Caco-2 (cell line): ENCODE data around the gene UCHL1. TPM values are rescaled to one million over a fixed set of nuclear protein-coding genes. Genes with fewer than 3 reads are reported as not detected.
"Not testable (repeated sequence)": the region's sequence is repeated elsewhere in the genome, so short reads cannot be mapped to it uniquely, and the experiment has no call there.

ENCODE experiments used
- BruUV-seq: library from RNA; stranded (reverse); fragments of 400-500 nt; replicated peaks from 2 replicates; lab custom pipeline; 2021; lab: Mats Ljungman, UMichigan
- CTCF ChIA-PET: fragments of 300-600 bp; sonication (Branson Sonifier 250); formaldehyde crosslinking; loops from one replicate; lab custom pipeline; 2022; ENCODE audit warnings: antibody characterized with exemption; lab: Charles Lee
- POLR2A ChIA-PET: fragments of 300-600 bp; sonication (Branson Sonifier 250); formaldehyde crosslinking; loops from one replicate; lab custom pipeline; 2022; ENCODE audit warnings: antibody characterized with exemption; lab: Charles Lee
- DNase-seq, 2 experiments: peaks; one replicate each; pipeline versions ENCODE4 v3.0.0 to v3.0.0-alpha.2; 2020 to 2022
- H3K27me3 ChIP-seq: replicated peaks from 2 replicates; pipeline ENCODE4 v1.6.0; 2011; ENCODE audit warnings: low read length; ENCODE audit not compliant: control insufficient read depth, insufficient read depth
- H3K36me3 ChIP-seq: 2 replicates; pipeline ENCODE4 v1.5.1; 2011; ENCODE audit warnings: low read length; ENCODE audit not compliant: control insufficient read depth, insufficient read depth
- H3K4me1 ChIP-seq: fragments of 250-450 bp; sonication (Bioruptor Pico); 2 replicates; pipeline ENCODE4 v1.5.1; 2020; ENCODE audit warnings: mild to moderate bottlenecking
- H3K4me3 ChIP-seq: 2 replicates; pipeline ENCODE4 v1.5.1; 2011; ENCODE audit warnings: low read depth, mild to moderate bottlenecking, control low read depth, low read length
- H3K9me3 ChIP-seq: fragments of 250-450 bp; sonication (Bioruptor Pico); 2 replicates; pipeline ENCODE4 v1.5.1; 2020; ENCODE audit warnings: mild to moderate bottlenecking, moderate library complexity
- H3K27ac Mint-ChIP-seq: one replicate; pipeline ENCODE4 v1.8.0; 2022; ENCODE audit warnings: mixed read lengths; ENCODE audit not compliant: unreplicated experiment
- H3K27me3 Mint-ChIP-seq: one replicate; pipeline ENCODE4 v1.8.0; 2022; ENCODE audit warnings: mixed read lengths; ENCODE audit not compliant: insufficient read depth, unreplicated experiment
- H3K36me3 Mint-ChIP-seq: one replicate; pipeline ENCODE4 v1.8.0; 2022; ENCODE audit warnings: mild to moderate bottlenecking, mixed read lengths; ENCODE audit not compliant: insufficient read depth, unreplicated experiment
- H3K4me1 Mint-ChIP-seq: one replicate; pipeline ENCODE4 v1.8.0; 2022; ENCODE audit warnings: low read depth, mixed read lengths; ENCODE audit not compliant: unreplicated experiment
- H3K4me3 Mint-ChIP-seq: one replicate; pipeline ENCODE4 v1.8.0; 2022; ENCODE audit warnings: mild to moderate bottlenecking, moderate library complexity, mixed read lengths; ENCODE audit not compliant: unreplicated experiment
- H3K9me3 Mint-ChIP-seq: one replicate; pipeline ENCODE4 v1.8.0; 2022; ENCODE audit warnings: mixed read lengths; ENCODE audit not compliant: unreplicated experiment
- intact Hi-C: fragments of 100-400 bp; cut with micrococcal nuclease; formaldehyde crosslinking; loops from one replicate; pipeline ENCODE4 v1.10.0; 2022; ENCODE audit not compliant: unreplicated experiment
- total RNA-seq: library from RNA; stranded (reverse); gene quantifications from 2 replicates; pipeline ENCODE4 v1.2.3, GENCODE V29; 2022
- TF ChIP-seq, protein P1 (sequence below), 2 experiments: fragments of 200-600 bp in 1 of 2; IDR thresholded peaks; 1 replicate in 1 of 2; 2 replicates in 1 of 2; pipeline versions ENCODE4 v1.5.1 to v1.8.0; 2011 to 2022; ENCODE audit warnings: antibody characterized with exemption in 1 of 2, control low read depth in 1 of 2, inconsistent platforms in 1 of 2, low read depth in 1 of 2, low read length in 1 of 2, mild to moderate bottlenecking in 1 of 2, moderate library complexity in 1 of 2; ENCODE audit not compliant: insufficient read depth in 1 of 2, severe bottlenecking in 1 of 2, unreplicated experiment in 1 of 2

The UCHL1 gene
- total RNA-seq, 1 experiment from 2014 or later: 233 TPM

DNA sequence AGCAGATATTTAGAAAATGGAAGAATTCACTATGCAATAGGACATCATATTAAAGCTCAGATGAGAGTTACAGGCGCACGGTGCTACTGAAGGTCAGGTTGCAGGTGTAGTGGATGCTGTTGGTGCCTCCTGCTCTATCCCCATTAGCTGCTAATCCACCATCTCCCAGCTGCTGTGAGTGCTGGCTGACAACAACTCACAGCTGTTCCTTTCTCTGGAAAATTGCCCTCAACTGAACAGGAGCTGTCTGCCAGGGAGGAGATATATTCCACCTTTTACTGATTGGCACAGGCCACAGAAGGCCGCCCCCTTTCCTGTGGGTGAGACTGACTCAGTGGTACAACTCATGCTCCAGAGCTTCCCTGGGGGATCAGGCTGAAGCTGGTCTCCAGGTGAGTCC is 48.7 kb downstream of the UCHL1 start:
- no peak for DNase-seq
- no peaks in the 10 kb centered on the region for H3K27me3 ChIP-seq
- Mint-ChIP-seq H3K9me3 (peaks cover 12% of the 10 kb centered on the region), H3K36me3 (no peaks in the 10 kb centered on the region), H3K4me3 (no peak overlapping the region), H3K27me3 (no peaks in the 10 kb centered on the region), H3K27ac (no peak overlapping the region), H3K4me1 (no peaks in the 10 kb centered on the region)
- TF ChIP-seq, protein P1, sequence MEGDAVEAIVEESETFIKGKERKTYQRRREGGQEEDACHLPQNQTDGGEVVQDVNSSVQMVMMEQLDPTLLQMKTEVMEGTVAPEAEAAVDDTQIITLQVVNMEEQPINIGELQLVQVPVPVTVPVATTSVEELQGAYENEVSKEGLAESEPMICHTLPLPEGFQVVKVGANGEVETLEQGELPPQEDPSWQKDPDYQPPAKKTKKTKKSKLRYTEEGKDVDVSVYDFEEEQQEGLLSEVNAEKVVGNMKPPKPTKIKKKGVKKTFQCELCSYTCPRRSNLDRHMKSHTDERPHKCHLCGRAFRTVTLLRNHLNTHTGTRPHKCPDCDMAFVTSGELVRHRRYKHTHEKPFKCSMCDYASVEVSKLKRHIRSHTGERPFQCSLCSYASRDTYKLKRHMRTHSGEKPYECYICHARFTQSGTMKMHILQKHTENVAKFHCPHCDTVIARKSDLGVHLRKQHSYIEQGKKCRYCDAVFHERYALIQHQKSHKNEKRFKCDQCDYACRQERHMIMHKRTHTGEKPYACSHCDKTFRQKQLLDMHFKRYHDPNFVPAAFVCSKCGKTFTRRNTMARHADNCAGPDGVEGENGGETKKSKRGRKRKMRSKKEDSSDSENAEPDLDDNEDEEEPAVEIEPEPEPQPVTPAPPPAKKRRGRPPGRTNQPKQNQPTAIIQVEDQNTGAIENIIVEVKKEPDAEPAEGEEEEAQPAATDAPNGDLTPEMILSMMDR (IDR thresholded peaks at IDR 0.05; ENCODE audit: insufficient read depth in 1 of 2, low read depth in 1 of 2, low read length in 1 of 2, severe bottlenecking in 1 of 2, unreplicated experiment in 1 of 2): no peak
- no peaks in the 10 kb centered on the region for H3K9me3 ChIP-seq
- no TSS peak for BruUV-seq
- no peaks in the 10 kb centered on the region for H3K36me3 ChIP-seq
- CTCF ChIA-PET: interaction anchor here (1.0 kb wide), 1 partner anchor 24 kb away, joined by 3 read pairs; no protein-coding TSS in a partner anchor
- POLR2A ChIA-PET: no interaction called here
- no peaks in the 10 kb centered on the region for H3K4me1 ChIP-seq
- no peak overlapping the region for H3K4me3 ChIP-seq
- intact Hi-C loops: no loop called here

DNA sequence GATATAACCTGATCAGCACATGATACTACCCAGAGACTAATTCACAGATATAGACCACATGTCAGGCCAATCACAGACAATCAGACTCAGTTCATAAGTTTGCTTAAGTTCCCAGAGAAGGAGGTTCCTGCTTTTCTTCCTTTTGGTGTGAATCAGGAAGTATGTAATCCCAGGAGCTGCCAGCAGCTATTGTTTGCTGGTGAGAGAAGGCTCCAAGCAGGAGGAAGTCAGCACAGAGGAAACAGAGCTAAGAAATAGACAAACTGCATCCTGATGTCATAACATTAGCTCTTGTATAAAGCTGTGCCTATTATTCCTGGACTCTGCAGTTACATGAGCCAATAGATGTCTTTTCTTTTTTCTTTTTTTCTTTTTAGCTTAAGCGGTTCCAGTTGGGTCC is 50.9 kb downstream of the UCHL1 start:
- TF ChIP-seq, protein P1 (IDR thresholded peaks at IDR 0.05; ENCODE audit: insufficient read depth in 1 of 2, low read depth in 1 of 2, low read length in 1 of 2, severe bottlenecking in 1 of 2, unreplicated experiment in 1 of 2): no peak
- DNase-seq: no peak
- Mint-ChIP-seq H3K9me3 (peaks cover 12% of the 10 kb centered on the region), H3K27ac (no peak overlapping the region), H3K27me3 (no peaks in the 10 kb centered on the region), H3K4me1 (no peaks in the 10 kb centered on the region), H3K4me3 (no peak overlapping the region), H3K36me3 (no peaks in the 10 kb centered on the region)
- Histone ChIP-seq H3K27me3 (no peaks in the 10 kb centered on the region), H3K36me3 (no peaks in the 10 kb centered on the region), H3K4me1 (no peaks in the 10 kb centered on the region), H3K4me3 (no peak overlapping the region), H3K9me3 (no peaks in the 10 kb centered on the region)
- intact Hi-C loops: no loop called here
- CTCF ChIA-PET: interaction anchor here (0.6 kb wide), 1 partner anchor 84 kb away, joined by 4 read pairs; no protein-coding TSS in a partner anchor
- BruUV-seq: no TSS peak
- POLR2A ChIA-PET: no interaction called here

DNA sequence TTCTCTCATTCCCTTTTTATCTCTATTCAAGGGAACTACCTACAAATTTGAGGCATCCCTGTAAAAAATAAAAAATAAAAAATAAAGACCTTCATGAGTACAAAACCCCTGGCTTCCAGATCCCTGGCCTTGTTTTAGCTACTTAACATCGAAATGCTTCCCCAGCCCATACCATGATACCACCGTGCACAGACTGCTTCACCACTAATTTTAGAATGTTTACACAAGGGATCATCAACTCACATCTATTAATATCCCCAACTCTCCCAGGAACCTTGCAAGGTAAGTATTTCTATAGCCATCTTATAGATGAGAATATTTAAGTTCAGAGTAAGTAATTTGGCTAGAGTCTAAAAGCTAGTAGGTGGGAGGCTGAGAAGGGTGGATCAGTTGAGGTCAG is 51.7 kb downstream of the UCHL1 start:
- Mint-ChIP-seq H3K27me3 (no peaks in the 10 kb centered on the region), H3K36me3 (no peaks in the 10 kb centered on the region), H3K9me3 (peaks cover 12% of the 10 kb centered on the region), H3K4me3 (no peak overlapping the region), H3K4me1 (no peaks in the 10 kb centered on the region), H3K27ac (no peak overlapping the region)
- POLR2A ChIA-PET: no interaction called here
- intact Hi-C loops: no loop called here
- DNase-seq: no peak
- H3K36me3 ChIP-seq: no peaks in the 10 kb centered on the region
- no TSS peak for BruUV-seq
- TF ChIP-seq, protein P1 (IDR thresholded peaks at IDR 0.05; ENCODE audit: insufficient read depth in 1 of 2, low read depth in 1 of 2, low read length in 1 of 2, severe bottlenecking in 1 of 2, unreplicated experiment in 1 of 2): no peak
- no peaks in the 10 kb centered on the region for H3K9me3 ChIP-seq
- CTCF ChIA-PET: no interaction called here
- H3K4me1 ChIP-seq: no peaks in the 10 kb centered on the region
- H3K4me3 ChIP-seq: no peak overlapping the region
- no peaks in the 10 kb centered on the region for H3K27me3 ChIP-seq

DNA sequence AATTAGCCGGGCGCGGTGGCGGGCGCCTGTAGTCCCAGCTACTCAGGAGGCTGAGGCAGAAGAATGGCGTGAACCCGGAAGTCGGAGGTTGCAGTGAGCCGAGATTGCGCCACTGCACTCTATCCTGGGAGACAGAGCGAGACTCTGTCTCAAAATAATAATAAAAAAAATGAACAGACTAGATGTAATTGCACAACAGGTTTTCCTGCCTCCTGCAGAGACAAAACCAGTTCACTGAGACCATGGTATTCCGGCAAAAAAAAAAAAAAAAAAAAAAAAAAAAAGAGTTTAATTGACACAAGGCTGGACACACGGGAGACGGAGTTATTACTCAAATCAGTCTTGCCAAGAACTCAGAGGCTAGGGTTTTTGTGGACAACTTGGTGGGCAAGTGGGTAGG is 58.7 kb downstream of the UCHL1 start:
- POLR2A ChIA-PET, DNase-seq, CTCF ChIA-PET, BruUV-seq, H3K4me3 ChIP-seq, H3K27me3 Mint-ChIP-seq, H3K36me3 ChIP-seq, H3K27me3 ChIP-seq, H3K9me3 Mint-ChIP-seq, H3K27ac Mint-ChIP-seq, intact Hi-C loops, H3K4me3 Mint-ChIP-seq, H3K36me3 Mint-ChIP-seq, H3K9me3 ChIP-seq: not testable (repeated sequence)
- H3K4me1 ChIP-seq: peaks cover 19% of the 10 kb centered on the region; the same call in 1 of the 2 replicates
- peaks cover 16% of the 10 kb centered on the region for H3K4me1 Mint-ChIP-seq
